Hematopoietic multipotent progenitor cell treated with erythropoietin and hydrocortisone succinate and interleukin-3 and kit ligand, for 8 days (in vitro differentiated cells): ENCODE results near the gene SH2D4B.

Experiments
- DNase-seq: peaks from one replicate; pipeline ENCODE4 v3.0.0-alpha.2; 2015

The SH2D4B gene

DNA sequence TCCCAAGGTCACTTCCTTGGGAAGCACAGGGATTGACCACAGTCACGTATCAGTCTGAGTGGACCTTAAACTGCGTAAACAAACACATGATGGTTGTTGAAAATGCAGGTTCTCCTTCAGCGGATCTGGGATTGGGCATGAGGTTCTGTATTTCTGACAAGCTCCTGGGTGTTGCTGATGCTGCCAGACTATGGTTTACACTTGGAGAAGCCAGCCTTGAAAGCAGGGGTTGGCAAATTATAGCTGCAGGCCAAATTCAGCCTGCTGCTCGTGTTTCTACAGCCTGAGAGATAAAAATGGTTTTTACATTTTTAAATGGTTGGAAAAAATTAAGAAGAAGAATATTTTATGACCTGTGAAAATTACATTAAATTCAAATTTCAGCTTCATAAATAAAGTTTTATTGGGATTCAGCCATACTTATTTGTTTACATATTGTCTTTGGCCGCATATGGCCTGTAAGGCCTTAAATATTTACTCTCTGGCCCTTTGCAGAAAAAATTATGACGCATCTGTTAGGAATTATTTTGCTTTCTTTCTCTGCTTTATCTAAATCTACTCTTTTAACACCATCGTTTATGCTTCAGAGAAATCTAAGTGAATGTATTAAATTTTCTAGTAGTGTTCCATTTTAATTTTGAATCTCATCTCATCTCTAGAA, 109.6 kb downstream of the SH2D4B start:
- DNase-seq = no peak

DNA sequence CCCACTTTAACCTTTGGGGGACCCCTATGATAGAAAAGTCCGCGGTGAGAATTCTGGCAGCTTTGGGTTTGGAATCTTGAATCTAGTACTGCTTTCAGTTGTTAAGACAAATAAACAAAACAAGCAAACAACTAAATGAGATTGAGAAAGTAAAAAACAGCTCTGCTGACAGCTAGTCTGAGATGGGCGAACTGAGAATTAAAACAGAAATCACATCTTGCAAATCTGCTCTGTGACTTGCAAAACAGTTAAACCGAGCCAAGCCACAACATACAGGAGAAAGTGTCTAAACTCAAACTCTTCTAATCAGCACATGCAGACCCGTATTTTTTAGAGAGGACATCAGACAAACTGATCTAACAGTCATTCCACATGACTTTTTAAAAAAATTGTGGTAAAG, 110.4 kb downstream of the SH2D4B start:
- no peak for DNase-seq

DNA sequence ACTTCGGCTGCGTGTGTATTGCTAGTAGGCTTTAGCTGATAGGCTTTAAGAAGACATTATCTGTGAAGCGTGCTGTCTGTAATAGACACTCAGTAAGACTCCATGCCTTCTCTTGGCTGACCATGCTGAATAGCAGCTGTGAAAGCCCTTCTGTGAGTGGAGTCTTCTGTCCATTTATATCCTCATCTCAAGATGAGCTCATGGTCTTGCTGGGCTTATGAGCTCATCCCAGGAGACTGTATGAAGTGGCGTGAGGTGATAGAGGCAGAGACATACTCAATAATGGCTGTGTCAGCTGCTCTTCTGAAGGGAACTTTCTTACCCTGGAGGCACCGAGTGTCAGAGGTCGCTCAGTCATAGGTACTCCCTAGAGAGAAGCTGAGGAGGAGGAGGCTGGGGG, 111.5 kb downstream of the SH2D4B start:
- no peak for DNase-seq

DNA sequence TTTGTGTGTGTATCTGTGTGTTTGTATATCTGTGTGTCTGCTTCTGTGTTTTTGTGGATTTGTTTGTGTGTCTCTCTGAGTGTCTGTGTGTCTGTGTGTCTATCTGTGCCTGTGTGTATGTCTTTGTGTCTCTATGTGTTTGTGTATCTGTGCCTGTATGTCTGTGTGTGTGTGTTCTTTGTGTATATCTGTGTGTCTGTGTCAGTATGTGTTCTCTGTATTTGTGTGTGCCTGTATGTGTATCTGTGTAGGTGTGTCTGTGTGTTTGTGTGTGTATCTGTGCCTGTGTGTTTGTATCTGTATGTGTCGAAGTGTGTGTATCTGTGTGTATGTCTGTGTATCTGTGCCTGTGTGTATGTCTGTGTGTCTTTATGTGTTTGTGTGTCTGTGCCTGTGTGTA, 118.2 kb downstream of the SH2D4B start:
- DNase-seq = no peak

DNA sequence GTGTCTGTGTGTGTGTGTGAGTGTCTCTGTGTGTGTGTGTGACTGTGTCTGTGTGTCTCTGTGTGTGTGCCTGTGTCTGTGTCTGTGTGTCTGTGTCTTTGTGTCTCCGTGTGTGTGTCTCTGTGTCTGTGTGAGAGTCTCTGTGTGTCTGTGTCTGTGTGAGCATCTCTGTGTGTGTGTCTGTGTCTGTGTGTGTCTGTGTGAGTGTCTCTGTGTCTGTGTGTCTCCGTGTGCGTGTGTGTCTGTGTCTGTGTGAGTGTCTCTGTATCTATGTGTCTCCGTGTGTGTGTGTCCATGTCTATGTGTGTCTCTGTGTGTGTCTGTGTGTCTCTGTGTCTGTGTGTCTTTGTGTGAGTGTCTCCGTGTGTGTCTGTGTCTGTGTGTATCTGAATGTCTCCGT, 120.4 kb downstream of the SH2D4B start:
- no peak for DNase-seq

- no peak for DNase-seq
Observed at GRCh38 chr10:80659289-80659688, 121.6 kb downstream of the SH2D4B start.

GRCh38 chr10:80660266-80660665, 122.6 kb downstream of the SH2D4B start:
- no peak for DNase-seq

- no peak for DNase-seq
Observed at GRCh38 chr10:80660736-80661135, 123.0 kb downstream of the SH2D4B start.

DNA sequence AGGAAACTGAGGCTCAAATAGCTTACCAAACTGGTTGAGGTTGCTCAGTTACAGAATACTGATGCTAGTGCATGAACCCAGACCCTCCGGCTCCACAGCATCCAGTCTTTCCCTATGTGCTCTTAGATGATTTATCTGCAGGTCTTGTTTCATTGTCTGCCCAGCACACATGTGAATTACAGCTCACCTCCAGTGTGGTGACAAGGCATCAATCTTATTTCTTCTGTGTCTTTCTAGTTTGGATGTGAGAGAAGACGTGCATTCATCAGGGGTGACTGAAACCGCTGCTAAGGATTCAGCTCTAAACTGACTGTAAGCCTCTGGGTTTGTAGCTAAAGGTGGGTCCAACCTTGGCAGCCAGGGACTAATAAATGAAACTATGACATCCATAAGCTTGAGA, 123.8 kb downstream of the SH2D4B start:
- DNase-seq = no peak

DNA sequence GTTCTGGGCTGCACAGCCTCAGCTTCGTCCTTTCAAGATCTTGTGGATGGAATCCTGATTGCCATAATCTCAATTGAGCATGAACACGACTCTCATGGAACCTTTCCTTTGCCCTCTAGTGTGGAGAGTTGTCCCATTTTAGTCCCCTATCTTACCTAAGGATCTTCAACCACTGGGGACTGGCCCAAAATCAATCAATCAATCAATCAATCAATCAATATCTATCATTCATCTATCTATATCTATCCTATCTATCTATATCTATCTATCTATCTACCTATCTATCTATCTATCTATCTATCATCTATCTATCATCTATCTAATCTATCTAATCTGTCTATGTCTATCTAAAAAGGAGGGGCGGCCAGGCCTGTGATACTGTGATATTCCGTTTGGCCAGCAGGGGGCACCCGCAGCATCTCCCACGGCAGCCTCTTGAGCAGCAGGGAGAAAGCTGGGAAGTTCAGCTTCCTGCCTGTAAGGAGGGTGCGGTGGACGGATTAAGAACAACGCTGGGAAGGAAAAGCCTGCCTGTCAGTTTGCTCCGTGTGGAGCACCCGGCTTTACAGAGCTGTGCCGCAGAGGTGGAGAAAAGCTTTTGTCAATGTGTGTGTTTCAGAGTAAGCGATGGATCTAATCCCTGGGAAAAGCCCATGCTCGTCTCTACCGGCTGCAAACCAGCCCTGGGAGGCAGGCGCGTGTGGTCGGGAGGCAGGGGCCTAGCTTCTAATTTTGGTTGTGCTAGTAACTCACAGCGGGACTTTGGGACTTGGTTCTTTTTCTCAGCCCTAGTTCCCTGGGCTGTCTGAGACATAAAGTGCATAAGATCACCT, 124.9 kb downstream of the SH2D4B start:
- peak; percentile 65 for DNase-seq

- peak; percentile 54 for DNase-seq
Observed at GRCh38 chr10:80664071-80664680, 126.5 kb downstream of the SH2D4B start.

DNA sequence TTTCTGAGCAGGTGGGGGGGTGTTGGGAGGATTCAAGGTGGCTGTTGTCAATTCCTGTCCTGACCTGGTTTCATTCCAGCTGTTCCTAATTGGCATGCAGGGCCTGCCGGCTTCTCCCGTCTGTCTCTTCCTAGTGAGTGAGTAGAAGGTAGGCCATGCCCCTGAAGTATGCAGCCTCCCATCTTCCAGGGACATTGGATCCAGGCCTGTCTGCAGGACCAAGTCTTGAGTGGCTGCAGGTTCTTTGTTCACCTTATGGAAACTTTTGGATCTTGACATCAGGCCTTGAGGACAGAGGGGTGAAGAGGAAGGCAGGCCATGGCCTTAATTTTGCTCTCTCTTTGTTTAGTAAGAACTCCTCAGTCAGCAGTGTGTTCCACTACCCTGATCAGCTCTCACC, 131.8 kb downstream of the SH2D4B start:
- no peak for DNase-seq

DNA sequence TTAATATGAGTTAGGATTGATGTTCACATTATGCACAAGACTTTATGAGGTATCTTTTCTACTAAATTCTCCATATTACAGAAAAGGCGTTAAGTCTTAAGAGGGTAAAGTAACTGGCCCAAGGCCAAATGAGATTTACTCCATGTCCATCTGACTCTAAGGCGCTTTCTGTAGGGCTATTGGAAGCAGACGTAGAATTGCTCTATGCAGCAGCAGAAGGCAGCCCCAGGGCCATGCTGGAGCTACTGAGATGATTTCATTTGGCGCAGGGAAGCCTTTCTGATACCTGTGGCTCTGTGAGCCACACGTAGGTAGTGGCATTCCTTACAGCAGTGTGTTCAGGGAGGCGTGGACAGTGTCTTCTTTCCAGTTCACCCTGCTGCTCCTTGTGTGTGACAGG, 133.1 kb downstream of the SH2D4B start:
- no peak for DNase-seq

DNA sequence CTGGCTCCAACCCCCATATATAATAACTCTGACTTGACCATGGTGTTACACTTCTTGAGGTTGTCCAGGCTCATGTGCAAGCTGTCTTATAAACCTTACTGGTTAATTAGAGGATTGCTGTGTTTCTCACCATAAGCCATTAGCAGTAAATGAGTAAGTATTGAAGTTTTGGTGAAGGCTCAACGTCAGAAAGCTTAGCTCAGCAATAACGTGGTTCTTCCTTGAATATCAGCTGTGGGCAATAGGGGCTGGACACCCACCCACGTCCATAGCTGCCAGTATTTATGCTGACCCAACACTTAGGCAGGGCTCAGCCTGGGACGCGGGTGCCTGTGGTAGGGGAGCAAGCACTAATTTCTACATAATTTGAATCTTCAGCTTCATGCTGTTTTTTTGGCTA, 134.1 kb downstream of the SH2D4B start:
- no peak for DNase-seq

DNA sequence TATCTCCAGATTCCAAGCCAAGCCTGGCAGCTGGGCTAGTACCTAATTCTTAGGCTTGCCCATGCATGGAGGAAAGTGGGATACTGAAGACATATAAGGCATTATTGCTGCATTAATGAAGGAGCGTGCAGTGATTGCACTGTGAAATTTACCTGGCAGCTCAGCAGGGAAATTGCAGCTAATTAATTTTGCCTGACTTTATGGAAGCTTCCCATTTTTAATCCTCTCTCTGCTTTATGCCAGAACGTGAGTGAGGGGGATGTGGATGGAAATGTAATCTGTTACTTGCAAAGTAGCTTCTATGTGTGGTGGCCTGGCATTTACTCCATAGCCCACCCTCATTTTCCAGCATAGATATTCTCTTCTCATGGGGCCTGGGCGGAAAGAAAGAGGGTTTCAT, 134.9 kb downstream of the SH2D4B start:
- no peak for DNase-seq

DNA sequence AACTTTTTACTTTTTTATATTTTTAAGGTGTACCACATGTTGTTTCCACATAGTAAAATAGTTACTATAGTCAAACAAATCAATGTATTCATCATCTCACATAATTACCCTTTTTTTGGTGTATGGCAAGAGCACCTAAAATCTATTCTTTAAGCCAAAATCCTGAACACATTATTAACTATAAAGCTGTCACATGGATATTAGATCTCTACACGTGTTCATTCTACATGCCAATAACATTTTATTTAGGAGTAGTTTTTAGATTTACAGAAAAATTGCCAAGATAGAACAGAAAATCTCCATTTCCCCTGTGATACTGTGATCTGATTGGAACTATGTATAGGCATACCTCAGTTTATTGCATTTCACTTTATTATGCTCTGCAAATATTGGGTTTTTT, 137.1 kb downstream of the SH2D4B start:
- no peak for DNase-seq

DNA sequence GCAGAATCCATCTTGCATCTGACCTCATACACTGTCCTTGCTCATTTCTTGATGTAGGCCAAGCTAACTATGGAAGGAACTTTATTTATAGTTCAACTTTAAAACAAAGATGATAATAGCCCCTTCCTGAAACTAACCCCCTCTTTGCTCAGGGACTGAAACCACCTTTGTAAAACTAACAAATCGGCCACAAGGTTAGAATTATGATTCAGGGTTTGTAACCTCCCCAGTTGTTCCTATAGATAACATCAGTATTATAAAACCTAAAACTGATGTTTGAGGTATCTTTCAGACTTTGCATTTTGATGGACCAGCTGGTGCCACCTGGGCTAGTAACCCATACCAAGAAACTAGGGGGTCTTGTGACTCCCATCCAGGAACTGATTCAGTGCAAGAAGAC, 143.4 kb downstream of the SH2D4B start:
- DNase-seq = no peak

DNA sequence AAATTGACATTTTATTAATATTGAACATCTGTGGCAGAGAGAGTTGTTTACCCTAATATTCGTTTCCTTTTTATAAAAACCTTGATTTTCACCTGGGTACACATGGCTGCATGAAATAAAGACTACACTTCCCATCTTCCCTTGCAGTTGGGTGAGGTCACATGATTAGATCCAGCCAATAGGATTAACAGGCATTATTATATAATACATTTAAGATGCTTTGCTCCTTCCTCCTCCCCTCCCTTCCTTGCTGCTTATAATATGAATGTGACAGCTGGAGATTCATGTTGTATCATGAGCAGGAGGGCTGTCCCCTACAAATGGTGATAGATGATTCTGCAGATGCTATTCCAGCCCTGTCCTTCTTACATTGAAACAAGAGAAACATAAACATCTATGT, 146.6 kb downstream of the SH2D4B start:
- peak; percentile 63 for DNase-seq

DNA sequence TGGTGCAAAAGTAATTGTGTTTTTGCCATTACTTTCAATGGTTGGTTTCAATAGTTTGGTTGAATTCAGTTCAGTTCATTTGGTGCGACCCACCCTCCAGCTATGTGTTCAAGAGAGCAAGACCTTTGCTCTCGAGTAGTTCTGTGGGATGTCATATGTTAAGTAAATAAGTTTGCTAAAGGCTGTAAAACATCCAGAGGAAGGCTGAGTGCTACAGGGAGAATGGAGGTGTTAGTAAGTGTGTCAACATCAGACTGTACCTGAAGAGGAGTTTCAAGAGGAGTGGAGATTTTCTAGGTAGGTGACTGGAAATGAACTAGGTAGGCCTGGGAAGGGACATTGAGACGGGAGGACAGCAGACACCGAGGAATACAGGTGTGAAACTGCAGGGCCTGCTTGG, 147.7 kb downstream of the SH2D4B start:
- no peak for DNase-seq

DNA sequence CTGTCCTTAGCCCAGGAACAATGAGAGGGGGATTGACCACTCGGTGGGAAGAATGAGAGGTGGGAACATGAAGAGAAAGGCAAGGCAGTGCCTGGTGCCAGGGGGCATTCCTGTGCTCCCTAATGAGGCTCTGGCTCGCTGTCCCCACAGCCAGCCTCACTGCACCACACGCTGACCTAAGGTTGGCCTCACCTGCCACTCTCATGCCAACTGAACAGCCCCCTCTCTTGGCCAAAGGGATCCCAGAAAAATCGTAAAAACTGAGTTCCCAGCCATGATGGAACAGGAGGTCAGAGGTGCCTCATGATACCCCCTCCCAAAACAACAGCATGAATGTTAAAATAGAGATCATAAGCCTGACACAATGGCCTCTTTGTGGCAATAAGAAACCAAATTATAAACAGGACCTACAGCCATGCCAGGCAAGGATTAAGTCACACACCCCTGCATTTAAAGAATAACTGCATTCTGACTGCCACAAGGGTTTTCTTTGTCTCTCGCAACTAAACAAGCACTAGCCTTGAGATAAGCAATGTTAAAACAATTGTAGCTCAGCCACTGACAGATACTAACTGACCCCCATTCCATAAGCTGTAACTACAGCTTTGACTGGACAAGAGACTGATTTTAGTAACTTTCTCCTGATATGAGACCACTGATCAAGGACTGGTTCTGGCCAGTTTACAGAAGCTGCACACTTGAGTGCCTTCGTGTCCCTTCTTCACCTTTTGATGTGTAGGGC, 149.2 kb downstream of the SH2D4B start:
- DNase-seq = no peak

DNA sequence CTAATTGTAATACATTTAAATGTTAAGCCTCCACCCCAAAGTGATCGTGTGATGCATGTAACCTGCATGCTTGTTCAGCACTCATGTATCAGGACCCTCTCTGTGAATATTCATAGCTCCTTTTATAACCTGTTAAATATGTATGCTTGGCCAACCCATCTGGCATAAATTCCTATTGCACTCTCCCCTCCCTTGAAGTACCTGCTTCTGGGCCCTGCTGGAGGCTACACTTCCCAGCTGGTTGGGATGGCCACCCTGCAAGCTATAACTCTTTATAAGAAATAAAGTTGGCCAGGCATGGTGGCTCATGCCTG, 149.7 kb downstream of the SH2D4B start:
- DNase-seq = no peak

- DNase-seq = no peak
Observed at GRCh38 chr10:80690434-80690833, 152.7 kb downstream of the SH2D4B start.

- DNase-seq = no peak
Observed at GRCh38 chr10:80691441-80691840, 153.7 kb downstream of the SH2D4B start.

GRCh38 chr10:80693565-80693964, 155.9 kb downstream of the SH2D4B start:
- DNase-seq = no peak
